MM.1S (cell line): ENCODE data around the gene PDPR.
"Not testable (repeated sequence)": the region's sequence is repeated elsewhere in the genome, so short reads cannot be mapped to it uniquely, and the experiment has no call there.

Experiments
- DNase-seq: peaks from one replicate; pipeline ENCODE4 v3.0.0-alpha.2; 2015
- H2AFZ ChIP-seq: fragments of 300-600 bp; sonication (generic); 2 replicates; pipeline ENCODE4 v1.6.0; 2016; ENCODE audit warnings: antibody characterized with exemption, low read length
- H3F3A ChIP-seq: fragments of 300-600 bp; sonication (generic); 2 replicates; pipeline ENCODE4 v1.6.1; 2016; ENCODE audit warnings: mild to moderate bottlenecking, antibody characterized with exemption, low read length, moderate library complexity, mixed read lengths; ENCODE audit not compliant: insufficient read depth
- H3K27ac ChIP-seq: fragments of 300-600 bp; sonication (generic); 2 replicates; pipeline ENCODE4 v1.5.1; 2016; ENCODE audit warnings: mild to moderate bottlenecking, low read length
- H3K27me3 ChIP-seq: fragments of 300-600 bp; sonication (generic); replicated peaks from 2 replicates; pipeline ENCODE4 v1.6.0; 2016; ENCODE audit warnings: low read length; ENCODE audit not compliant: insufficient read depth
- H3K36me3 ChIP-seq: fragments of 300-600 bp; sonication (generic); replicated peaks from 2 replicates; pipeline ENCODE4 v1.6.1; 2016; ENCODE audit warnings: mild to moderate bottlenecking, low read length, mixed read lengths; ENCODE audit not compliant: insufficient read depth
- H3K4me1 ChIP-seq: fragments of 300-600 bp; sonication (generic); 2 replicates; pipeline ENCODE4 v1.6.1; 2016; ENCODE audit warnings: low read length, mixed read lengths
- H3K4me2 ChIP-seq: fragments of 300-600 bp; sonication (generic); 2 replicates; pipeline ENCODE4 v1.6.0; 2016; ENCODE audit warnings: low read depth, low read length
- H3K4me3 ChIP-seq: fragments of 300-600 bp; sonication (generic); 2 replicates; pipeline ENCODE4 v1.5.1; 2016; ENCODE audit warnings: low read length, mixed read lengths
- H3K79me2 ChIP-seq: fragments of 300-600 bp; sonication (generic); 2 replicates; pipeline ENCODE4 v1.6.1; 2016; ENCODE audit warnings: mixed run types, low read length, mixed read lengths
- H3K9ac ChIP-seq: fragments of 300-600 bp; sonication (generic); 2 replicates; pipeline ENCODE4 v1.6.1; 2016; ENCODE audit warnings: low read length, mixed read lengths
- H3K9me2 ChIP-seq: fragments of 300-600 bp; sonication (generic); replicated peaks from 2 replicates; pipeline ENCODE4 v1.6.1; 2016; ENCODE audit warnings: mild to moderate bottlenecking, low read length, mixed read lengths; ENCODE audit not compliant: insufficient read depth
- H3K9me3 ChIP-seq: fragments of 300-600 bp; sonication (generic); replicated peaks from 2 replicates; pipeline ENCODE4 v1.6.1; 2016; ENCODE audit warnings: mild to moderate bottlenecking, low read length, mixed read lengths; ENCODE audit not compliant: insufficient read depth
- H4K20me1 ChIP-seq: fragments of 300-600 bp; sonication (generic); 2 replicates; pipeline ENCODE4 v1.6.1; 2016; ENCODE audit warnings: mild to moderate bottlenecking, low read length, moderate library complexity, mixed read lengths; ENCODE audit not compliant: insufficient read depth

The PDPR gene

GRCh38 chr16:70198666-70199065, 84.5 kb downstream of the PDPR start:
- H2AFZ ChIP-seq, H3K4me2 ChIP-seq, H3K9me3 ChIP-seq, DNase-seq, H3F3A ChIP-seq, H3K36me3 ChIP-seq, H4K20me1 ChIP-seq, H3K9me2 ChIP-seq, H3K27ac ChIP-seq, H3K9ac ChIP-seq, H3K4me1 ChIP-seq, H3K4me3 ChIP-seq, H3K27me3 ChIP-seq, H3K79me2 ChIP-seq: not testable (repeated sequence)

GRCh38 chr16:70199170-70199569, 85.0 kb downstream of the PDPR start:
- not testable (repeated sequence) for H3K27me3 ChIP-seq, H4K20me1 ChIP-seq, H3K79me2 ChIP-seq, H3K4me2 ChIP-seq, H2AFZ ChIP-seq, H3K27ac ChIP-seq, H3K4me1 ChIP-seq, DNase-seq, H3K9me2 ChIP-seq, H3K9ac ChIP-seq, H3K4me3 ChIP-seq, H3F3A ChIP-seq, H3K9me3 ChIP-seq, H3K36me3 ChIP-seq

GRCh38 chr16:70200063-70200462, 85.9 kb downstream of the PDPR start:
- not testable (repeated sequence) for H3K27me3 ChIP-seq, H3K9ac ChIP-seq, H3K9me3 ChIP-seq, H3K27ac ChIP-seq, H3F3A ChIP-seq, H3K9me2 ChIP-seq, H3K4me1 ChIP-seq, H3K36me3 ChIP-seq, H3K4me2 ChIP-seq, DNase-seq, H4K20me1 ChIP-seq, H3K4me3 ChIP-seq, H2AFZ ChIP-seq, H3K79me2 ChIP-seq

- H3K4me3 ChIP-seq, H3K27ac ChIP-seq, H3K4me1 ChIP-seq, H3K79me2 ChIP-seq, H3F3A ChIP-seq, H3K9ac ChIP-seq, H3K9me3 ChIP-seq, H3K36me3 ChIP-seq, H3K9me2 ChIP-seq, H3K4me2 ChIP-seq, H2AFZ ChIP-seq, DNase-seq, H4K20me1 ChIP-seq, H3K27me3 ChIP-seq: not testable (repeated sequence)
These were observed 89.4 kb downstream of the PDPR start for GRCh38 chr16:70203508-70203907.

- not testable (repeated sequence) for H4K20me1 ChIP-seq, DNase-seq, H2AFZ ChIP-seq, H3K79me2 ChIP-seq, H3K27me3 ChIP-seq, H3K27ac ChIP-seq, H3K4me3 ChIP-seq, H3K9me2 ChIP-seq, H3K36me3 ChIP-seq, H3K9ac ChIP-seq, H3K9me3 ChIP-seq, H3K4me2 ChIP-seq, H3F3A ChIP-seq, H3K4me1 ChIP-seq
These were observed 89.9 kb downstream of the PDPR start for GRCh38 chr16:70204010-70204409.

GRCh38 chr16:70204668-70205405, 90.7 kb downstream of the PDPR start:
- H2AFZ ChIP-seq, H3K9me3 ChIP-seq, H4K20me1 ChIP-seq, H3K4me2 ChIP-seq, H3K36me3 ChIP-seq, H3K4me3 ChIP-seq, H3K27ac ChIP-seq, H3K79me2 ChIP-seq, H3K9ac ChIP-seq, DNase-seq, H3F3A ChIP-seq, H3K9me2 ChIP-seq, H3K27me3 ChIP-seq, H3K4me1 ChIP-seq: not testable (repeated sequence)

- H3K9me2 ChIP-seq, H2AFZ ChIP-seq, H3K4me3 ChIP-seq, H3K27ac ChIP-seq, DNase-seq, H3K4me2 ChIP-seq, H3K27me3 ChIP-seq, H4K20me1 ChIP-seq, H3K36me3 ChIP-seq, H3F3A ChIP-seq, H3K79me2 ChIP-seq, H3K4me1 ChIP-seq, H3K9ac ChIP-seq, H3K9me3 ChIP-seq: not testable (repeated sequence)
These were observed 92.2 kb downstream of the PDPR start for GRCh38 chr16:70206382-70206781.
